ENCODE data around the gene SLC29A4. TPM values are rescaled to one million over a fixed set of nuclear protein-coding genes. Genes with fewer than 3 reads are reported as not detected.
A peak's percentile ranks its signal among the peaks of the same experiment; 100 is the strongest.
"Not testable (repeated sequence)": the region's sequence is repeated elsewhere in the genome, so short reads cannot be mapped to it uniquely, and the experiment has no call there.

Gene SLC29A4
- total RNA-seq, 3 donors from 2014 or later = 5.4 to 7.4 (median 5.5) TPM

GRCh38 chr7:5303591-5304505, 21.1 kb downstream of the SLC29A4 start:
- Histone ChIP-seq H3K9me3 (no peaks in the 10 kb centered on the region), H3K4me3 (no peak overlapping the region), H3K4me1 (ENCODE audit: low read depth) (no peaks in the 10 kb centered on the region), H3K36me3 (ENCODE audit: low read depth) (no peaks in the 10 kb centered on the region)
- no peak for TF ChIP-seq CTCF (IDR thresholded peaks at IDR 0.05)
- intact Hi-C loops (cut with DNase I, micrococcal nuclease) = no loop called here
- DNase-seq (no peak), ATAC-seq (no peak)

GRCh38 chr7:5305050-5305449, 22.3 kb downstream of the SLC29A4 start:
- H3K4me3 ChIP-seq; H3K36me3 ChIP-seq (ENCODE audit: low read depth); intact Hi-C loops (cut with DNase I, micrococcal nuclease); ATAC-seq; DNase-seq; H3K4me1 ChIP-seq (ENCODE audit: low read depth); H3K9me3 ChIP-seq: not testable (repeated sequence)

GRCh38 chr7:5307221-5308142, 24.7 kb downstream of the SLC29A4 start:
- H3K36me3 ChIP-seq (ENCODE audit: low read depth); intact Hi-C loops (cut with DNase I, micrococcal nuclease); H3K4me1 ChIP-seq (ENCODE audit: low read depth); H3K9me3 ChIP-seq; H3K4me3 ChIP-seq: not testable (repeated sequence)
- DNase-seq (peak in 2 of 3 donors; percentile 75 to 82), ATAC-seq (peak; percentile 76)

GRCh38 chr7:5309146-5309545, 26.4 kb downstream of the SLC29A4 start:
- no peak for TF ChIP-seq CTCF (IDR thresholded peaks at IDR 0.05)
- no peaks in the 10 kb centered on the region for H3K9me3 ChIP-seq
- no peak overlapping the region for H3K4me3 ChIP-seq
- no peak for DNase-seq
- no peak for ATAC-seq
- no peaks in the 10 kb centered on the region for H3K4me1 ChIP-seq (ENCODE audit: low read depth)
- intact Hi-C loops (cut with DNase I, micrococcal nuclease) = no loop called here
- H3K36me3 ChIP-seq (ENCODE audit: low read depth) = peaks cover 3% of the 10 kb centered on the region

- no peaks in the 10 kb centered on the region for H3K9me3 ChIP-seq
Measured at GRCh38 chr7:5310822-5311405, 28.2 kb downstream of the SLC29A4 start.

GRCh38 chr7:5312276-5313070, 29.7 kb downstream of the SLC29A4 start:
- intact Hi-C loops (cut with DNase I, micrococcal nuclease) = not testable (repeated sequence)

More at GRCh38 chr7:5310822-5311405, 28.2 kb downstream of the SLC29A4 start:
- ATAC-seq (no peak), DNase-seq (no peak)
- Histone ChIP-seq H3K36me3 (ENCODE audit: low read depth) (peaks cover 3% of the 10 kb centered on the region), H3K4me3 (no peak overlapping the region), H3K4me1 (ENCODE audit: low read depth) (no peaks in the 10 kb centered on the region)
- intact Hi-C loops (cut with DNase I, micrococcal nuclease) = no loop called here
- TF ChIP-seq CTCF (IDR thresholded peaks at IDR 0.05) = no peak

GRCh38 chr7:5313076-5313885, 30.5 kb downstream of the SLC29A4 start:
- H3K9me3 ChIP-seq; H3K4me3 ChIP-seq; ATAC-seq; H3K4me1 ChIP-seq (ENCODE audit: low read depth); intact Hi-C loops (cut with DNase I, micrococcal nuclease); H3K36me3 ChIP-seq (ENCODE audit: low read depth); DNase-seq: not testable (repeated sequence)

More at GRCh38 chr7:5312276-5313070, 29.7 kb downstream of the SLC29A4 start:
- H3K4me1 ChIP-seq (ENCODE audit: low read depth); H3K9me3 ChIP-seq; H3K36me3 ChIP-seq (ENCODE audit: low read depth); H3K4me3 ChIP-seq; DNase-seq; ATAC-seq: not testable (repeated sequence)

Measured in mucosa of descending colon (tissue), 3 donors.